ENCODE data around the gene GFRA1.

Gene GFRA1

GRCh38 chr10:116011929-116012328 is 261.1 kb downstream of the GFRA1 start:
- H3K27ac ChIP-seq (ENCODE audit: low read depth, low read length, severe bottlenecking), result no peak overlapping the region
- no peaks in the 10 kb centered on the region for H3K36me3 ChIP-seq (ENCODE audit: control insufficient read depth, insufficient read depth, low read length)
- no peak overlapping the region for H3K4me3 ChIP-seq (ENCODE audit: extremely low read depth, insufficient read depth, low read length, poor library complexity, severe bottlenecking)
- H3K9me3 ChIP-seq (ENCODE audit: control insufficient read depth, low read length), result no peaks in the 10 kb centered on the region
- H3K4me1 ChIP-seq (ENCODE audit: control insufficient read depth, insufficient read depth, low read length, poor library complexity, severe bottlenecking), result no peaks in the 10 kb centered on the region

- Histone ChIP-seq H3K36me3 (ENCODE audit: control insufficient read depth, insufficient read depth, low read length) (no peaks in the 10 kb centered on the region), H3K4me1 (ENCODE audit: control insufficient read depth, insufficient read depth, low read length, poor library complexity, severe bottlenecking) (no peaks in the 10 kb centered on the region), H3K27ac (ENCODE audit: low read depth, low read length, severe bottlenecking) (no peak overlapping the region), H3K9me3 (ENCODE audit: control insufficient read depth, low read length) (no peaks in the 10 kb centered on the region), H3K4me3 (ENCODE audit: extremely low read depth, insufficient read depth, low read length, poor library complexity, severe bottlenecking) (no peak overlapping the region)
- WGBS, 2 experiments (ENCODE audit: insufficient coverage in 2 of 2), result 92% methylated on average over 6 to 9 of the region's 9 CpGs
Observed at GRCh38 chr10:116007256-116007891, 265.6 kb downstream of the GFRA1 start.

All from mesodermal cell (in vitro differentiated cells).